Measurements from ENCODE around the gene CES3. TPM values are rescaled to one million over a fixed set of nuclear protein-coding genes. Genes with fewer than 3 reads are reported as not detected.

CES3 gene
- total RNA-seq, 1 experiment from 2014 or later, result 3.7 TPM

DNA sequence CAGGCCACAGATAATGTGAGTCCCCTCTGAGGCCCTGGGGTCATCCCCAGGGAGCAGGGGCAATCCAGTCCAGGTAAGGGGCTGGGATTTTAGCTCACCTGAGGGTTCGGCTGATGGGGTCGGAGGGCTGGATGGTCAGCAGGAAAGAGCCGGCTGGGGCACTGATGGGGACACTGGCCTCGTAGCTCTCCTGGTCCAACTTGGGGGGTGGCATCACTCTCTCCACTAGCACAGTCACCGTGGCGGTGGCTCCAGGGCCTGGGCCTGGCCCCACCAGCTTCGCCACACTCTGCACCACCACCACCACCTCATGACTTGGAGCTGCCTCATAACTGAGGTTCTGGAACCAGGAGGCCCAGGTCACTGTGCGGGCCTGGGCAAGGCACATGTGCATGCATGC, 49.3 kb upstream of the CES3 start:
- Histone ChIP-seq H3K14ac (ENCODE audit: insufficient read depth, low read length) (no peak overlapping the region), H3K9me3 (ENCODE audit: control insufficient read depth, low read depth, low read length) (no peaks in the 10 kb centered on the region), H3K79me2 (ENCODE audit: insufficient read depth, low read length) (no peaks in the 10 kb centered on the region), H3K4me1 (ENCODE audit: insufficient read depth, low read length) (no peaks in the 10 kb centered on the region), H2BK20ac (ENCODE audit: low read depth, low read length, poor library complexity, severe bottlenecking) (no peak overlapping the region), H2BK12ac (ENCODE audit: insufficient read length, low read depth, low read length) (no peak overlapping the region), H4K5ac (ENCODE audit: insufficient read length, low read depth, low read length) (no peak overlapping the region), H2BK120ac (ENCODE audit: low read depth, low read length, poor library complexity, severe bottlenecking) (no peak overlapping the region), H4K8ac (replicated peaks; ENCODE audit: insufficient read length, low read depth, low read length) (no peak overlapping the region), H3K79me1 (ENCODE audit: insufficient read depth, low read depth, low read length, poor library complexity, severe bottlenecking) (no peaks in the 10 kb centered on the region), H3K23ac (ENCODE audit: insufficient read length, low read depth, low read length) (no peak overlapping the region), H3K18ac (ENCODE audit: insufficient read length, low read depth, low read length) (no peak overlapping the region), H2BK5ac (ENCODE audit: insufficient read length, low read length) (no peak overlapping the region), H2BK15ac (ENCODE audit: low read depth, low read length) (no peak overlapping the region), H4K20me1 (ENCODE audit: control insufficient read depth, insufficient read depth, insufficient read length) (no peaks in the 10 kb centered on the region), H2AFZ (ENCODE audit: low read length) (no peak overlapping the region), H3K9ac (ENCODE audit: extremely low read depth, insufficient read length, low read length) (no peak overlapping the region), H3T11ph (ENCODE audit: low read length) (no peak overlapping the region), H3K27ac (ENCODE audit: insufficient read length, low read depth, low read length) (no peak overlapping the region), H3K56ac (ENCODE audit: insufficient read length, low read depth, low read length) (no peak overlapping the region), H3K27me3 (ENCODE audit: insufficient read depth, low read length) (no peaks in the 10 kb centered on the region), H3K4me2 (ENCODE audit: insufficient read depth, insufficient read length, low read length) (no peak overlapping the region), H3K23me2 (ENCODE audit: insufficient read length, low read depth, low read length, poor library complexity, severe bottlenecking) (no peaks in the 10 kb centered on the region), H3K4ac (ENCODE audit: low read depth, low read length) (no peak overlapping the region), H4K91ac (ENCODE audit: insufficient read length, low read depth, low read length) (no peak overlapping the region), H2AK5ac (ENCODE audit: insufficient read length, low read length) (no peak overlapping the region)
- TF ChIP-seq, protein P1, sequence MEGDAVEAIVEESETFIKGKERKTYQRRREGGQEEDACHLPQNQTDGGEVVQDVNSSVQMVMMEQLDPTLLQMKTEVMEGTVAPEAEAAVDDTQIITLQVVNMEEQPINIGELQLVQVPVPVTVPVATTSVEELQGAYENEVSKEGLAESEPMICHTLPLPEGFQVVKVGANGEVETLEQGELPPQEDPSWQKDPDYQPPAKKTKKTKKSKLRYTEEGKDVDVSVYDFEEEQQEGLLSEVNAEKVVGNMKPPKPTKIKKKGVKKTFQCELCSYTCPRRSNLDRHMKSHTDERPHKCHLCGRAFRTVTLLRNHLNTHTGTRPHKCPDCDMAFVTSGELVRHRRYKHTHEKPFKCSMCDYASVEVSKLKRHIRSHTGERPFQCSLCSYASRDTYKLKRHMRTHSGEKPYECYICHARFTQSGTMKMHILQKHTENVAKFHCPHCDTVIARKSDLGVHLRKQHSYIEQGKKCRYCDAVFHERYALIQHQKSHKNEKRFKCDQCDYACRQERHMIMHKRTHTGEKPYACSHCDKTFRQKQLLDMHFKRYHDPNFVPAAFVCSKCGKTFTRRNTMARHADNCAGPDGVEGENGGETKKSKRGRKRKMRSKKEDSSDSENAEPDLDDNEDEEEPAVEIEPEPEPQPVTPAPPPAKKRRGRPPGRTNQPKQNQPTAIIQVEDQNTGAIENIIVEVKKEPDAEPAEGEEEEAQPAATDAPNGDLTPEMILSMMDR (conservative IDR thresholded peaks at IDR 0.05), result no peak
- Mint-ChIP-seq H3K27ac (no peak overlapping the region), H3K27me3 (ENCODE audit: low read depth) (peaks cover 43% of the 10 kb centered on the region), H3K4me1 (peaks cover 0 to 5% of the 10 kb centered on the region in 2 experiments; a peak in 2 of 4 replicates), H3K4me3 (no peak overlapping the region), H3K36me3 (ENCODE audit: insufficient read depth in 1 of 3, low read depth in 3 of 3) (no peaks in the 10 kb centered on the region; a peak in 1 of 7 replicates), H3K9me3 (no peaks in the 10 kb centered on the region)
- no peak for DNase-seq
- no CpG with 5 or more reads among the region's 8 CpGs for WGBS (ENCODE audit: extremely low coverage, insufficient read length, low lambda C conversion rate)

Data from H9 (cell line).